ENCODE measurements around the gene C6orf15.

DNA sequence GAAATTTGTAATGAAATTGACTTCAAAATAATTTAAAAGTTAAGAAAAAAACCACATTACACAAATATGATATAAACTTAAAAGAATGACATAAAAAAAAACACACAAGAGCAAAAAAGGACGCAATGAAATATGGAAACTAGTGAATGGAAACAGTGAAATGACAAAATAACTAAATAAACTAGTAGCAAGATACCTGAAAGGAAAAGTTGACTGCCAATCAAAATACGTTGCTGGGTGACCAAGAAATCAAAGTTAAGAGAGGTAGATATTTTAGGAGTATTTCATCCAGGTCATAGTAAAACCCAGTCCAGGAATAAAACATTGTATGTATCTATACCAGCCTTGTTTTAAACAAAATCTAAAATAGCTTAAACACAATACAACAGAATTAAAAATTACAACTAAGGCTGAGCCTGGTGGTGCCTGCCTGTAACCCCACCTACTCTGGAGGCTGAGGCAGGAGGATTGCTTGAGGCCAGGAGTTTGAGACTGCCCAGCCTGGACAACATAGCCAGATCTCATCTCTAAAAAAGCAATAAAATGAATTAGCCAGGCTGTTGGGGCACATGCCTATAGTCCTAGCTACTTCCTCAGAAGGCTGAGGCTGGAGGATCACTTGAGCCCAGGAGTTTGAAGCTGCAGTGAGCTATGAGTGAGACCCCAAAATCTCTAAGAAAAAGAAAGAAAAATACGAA, 22.0 kb downstream of the C6orf15 start:
- no peak for TF ChIP-seq POLR2A (IDR thresholded peaks at IDR 0.05; ENCODE audit: low read length)
- TF ChIP-seq GATA1 (IDR thresholded peaks at IDR 0.05; ENCODE audit: low read depth, low read length) = no peak
